ENCODE measurements around the gene COQ8B. TPM values are rescaled to one million over a fixed set of nuclear protein-coding genes. Genes with fewer than 3 reads are reported as not detected.
A peak's percentile ranks its signal among the peaks of the same experiment; 100 is the strongest.

COQ8B gene
- total RNA-seq, 1 donor from 2014 or later: 26.0 TPM

DNA sequence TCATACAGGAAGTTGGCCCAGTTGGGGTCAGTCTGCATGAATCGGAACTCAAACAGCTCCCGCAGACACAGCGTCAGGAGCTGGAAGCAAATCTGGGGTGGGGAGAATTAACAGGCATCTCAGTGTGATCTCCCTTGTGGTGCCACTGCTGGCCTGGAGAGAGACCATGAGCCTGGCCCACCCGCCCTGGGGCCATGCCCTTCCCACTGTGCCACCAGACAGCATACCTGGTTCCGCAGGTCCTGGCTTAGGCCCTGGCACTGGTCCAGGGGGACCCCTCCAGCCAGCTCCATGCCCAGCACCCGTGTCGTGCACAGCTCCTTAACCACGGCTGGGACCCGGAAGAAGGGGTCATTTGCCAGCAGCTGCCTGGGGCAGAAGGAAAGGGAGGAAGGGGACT, 16.6 kb downstream of the COQ8B start:
- no peak for FAIRE-seq

DNA sequence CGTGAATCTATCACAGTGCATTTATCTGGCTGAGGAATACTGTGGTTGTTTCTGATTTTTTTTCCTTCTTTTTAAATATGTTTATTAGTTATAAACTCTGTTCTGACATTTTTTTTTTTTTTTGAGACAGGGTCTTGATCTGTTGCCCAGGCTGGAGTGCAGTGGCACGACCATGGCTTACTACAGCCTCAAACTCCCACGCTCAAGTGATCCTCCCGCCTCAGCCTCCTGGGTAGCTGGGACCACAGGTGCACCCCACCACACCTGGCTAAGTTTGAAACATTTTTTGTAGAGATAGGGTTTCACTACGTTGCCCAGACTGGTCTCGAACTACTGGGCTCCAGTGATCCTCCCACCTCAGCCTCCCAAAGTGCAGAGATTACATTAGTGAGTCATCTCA, 19.7 kb downstream of the COQ8B start:
- H3K4me1 Mint-ChIP-seq (ENCODE audit: low read depth, unreplicated experiment): peaks cover 3% of the 10 kb centered on the region
- Histone ChIP-seq H3K79me2 (ENCODE audit: insufficient read depth, low read length) (no peaks in the 10 kb centered on the region), H3K27me3 (ENCODE audit: insufficient read depth, low read length) (no peaks in the 10 kb centered on the region), H4K20me1 (ENCODE audit: insufficient read depth, low read length) (no peaks in the 10 kb centered on the region), H3K36me3 (ENCODE audit: insufficient read depth, low read length) (peaks cover 2% of the 10 kb centered on the region), H3K4me3 (ENCODE audit: insufficient read depth, low read depth, low read length) (no peak overlapping the region), H2AFZ (ENCODE audit: low read depth, low read length) (no peak overlapping the region), H3K9ac (ENCODE audit: low read length) (no peak overlapping the region), H3K27ac (ENCODE audit: low read depth, low read length) (no peak overlapping the region), H3K9me3 (ENCODE audit: insufficient read depth, low read depth, low read length) (no peaks in the 10 kb centered on the region), H3K4me1 (ENCODE audit: insufficient read depth, low read length) (no peaks in the 10 kb centered on the region), H3K4me2 (ENCODE audit: low read length) (no peak overlapping the region)
- no peak for TF ChIP-seq EZH2 (IDR thresholded peaks at IDR 0.05; ENCODE audit: insufficient read depth, low read length)
- TF ChIP-seq, protein P1, sequence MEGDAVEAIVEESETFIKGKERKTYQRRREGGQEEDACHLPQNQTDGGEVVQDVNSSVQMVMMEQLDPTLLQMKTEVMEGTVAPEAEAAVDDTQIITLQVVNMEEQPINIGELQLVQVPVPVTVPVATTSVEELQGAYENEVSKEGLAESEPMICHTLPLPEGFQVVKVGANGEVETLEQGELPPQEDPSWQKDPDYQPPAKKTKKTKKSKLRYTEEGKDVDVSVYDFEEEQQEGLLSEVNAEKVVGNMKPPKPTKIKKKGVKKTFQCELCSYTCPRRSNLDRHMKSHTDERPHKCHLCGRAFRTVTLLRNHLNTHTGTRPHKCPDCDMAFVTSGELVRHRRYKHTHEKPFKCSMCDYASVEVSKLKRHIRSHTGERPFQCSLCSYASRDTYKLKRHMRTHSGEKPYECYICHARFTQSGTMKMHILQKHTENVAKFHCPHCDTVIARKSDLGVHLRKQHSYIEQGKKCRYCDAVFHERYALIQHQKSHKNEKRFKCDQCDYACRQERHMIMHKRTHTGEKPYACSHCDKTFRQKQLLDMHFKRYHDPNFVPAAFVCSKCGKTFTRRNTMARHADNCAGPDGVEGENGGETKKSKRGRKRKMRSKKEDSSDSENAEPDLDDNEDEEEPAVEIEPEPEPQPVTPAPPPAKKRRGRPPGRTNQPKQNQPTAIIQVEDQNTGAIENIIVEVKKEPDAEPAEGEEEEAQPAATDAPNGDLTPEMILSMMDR (IDR thresholded peaks at IDR 0.05; ENCODE audit: insufficient read depth, low read depth, low read length): no peak
- no peaks in the 10 kb centered on the region for H3K27me3 Mint-ChIP-seq (ENCODE audit: low read depth, unreplicated experiment)
- peaks cover 16% of the 10 kb centered on the region for H3K36me3 Mint-ChIP-seq (ENCODE audit: low read depth, unreplicated experiment)
- FAIRE-seq: no peak
- H3K4me3 Mint-ChIP-seq (ENCODE audit: unreplicated experiment): no peak overlapping the region
- no peaks in the 10 kb centered on the region for H3K9me3 Mint-ChIP-seq (ENCODE audit: unreplicated experiment)
- DNase-seq (ENCODE audit: low read depth): no peak
- no peak overlapping the region for H3K27ac Mint-ChIP-seq (ENCODE audit: unreplicated experiment)

More for the DNA sequence above, 16.6 kb downstream of the COQ8B start:
- peaks cover 2% of the 10 kb centered on the region for H3K36me3 ChIP-seq (ENCODE audit: insufficient read depth, low read length)
- H3K9me3 Mint-ChIP-seq (ENCODE audit: unreplicated experiment): peaks cover 1% of the 10 kb centered on the region
- H2AFZ ChIP-seq (ENCODE audit: low read depth, low read length): no peak overlapping the region
- no peak overlapping the region for H3K4me2 ChIP-seq (ENCODE audit: low read length)
- no peak overlapping the region for H3K9ac ChIP-seq (ENCODE audit: low read length)
- H3K4me3 ChIP-seq (ENCODE audit: insufficient read depth, low read depth, low read length): no peak overlapping the region
- DNase-seq (ENCODE audit: low read depth): no peak
- no peaks in the 10 kb centered on the region for H3K27me3 ChIP-seq (ENCODE audit: insufficient read depth, low read length)
- H3K36me3 Mint-ChIP-seq (ENCODE audit: low read depth, unreplicated experiment): peaks cover 11% of the 10 kb centered on the region
- H3K27ac Mint-ChIP-seq (ENCODE audit: unreplicated experiment): no peak overlapping the region
- H3K27me3 Mint-ChIP-seq (ENCODE audit: low read depth, unreplicated experiment): no peaks in the 10 kb centered on the region
- no peaks in the 10 kb centered on the region for H3K9me3 ChIP-seq (ENCODE audit: insufficient read depth, low read depth, low read length)
- no peaks in the 10 kb centered on the region for H3K79me2 ChIP-seq (ENCODE audit: insufficient read depth, low read length)
- no peak overlapping the region for H3K4me3 Mint-ChIP-seq (ENCODE audit: unreplicated experiment)
- no peaks in the 10 kb centered on the region for H4K20me1 ChIP-seq (ENCODE audit: insufficient read depth, low read length)
- TF ChIP-seq, protein P1 (IDR thresholded peaks at IDR 0.05; ENCODE audit: insufficient read depth, low read depth, low read length): no peak
- no peak for TF ChIP-seq EZH2 (IDR thresholded peaks at IDR 0.05; ENCODE audit: insufficient read depth, low read length)
- no peaks in the 10 kb centered on the region for H3K4me1 ChIP-seq (ENCODE audit: insufficient read depth, low read length)
- H3K27ac ChIP-seq (ENCODE audit: low read depth, low read length): no peak overlapping the region
- peaks cover 7% of the 10 kb centered on the region for H3K4me1 Mint-ChIP-seq (ENCODE audit: low read depth, unreplicated experiment)

DNA sequence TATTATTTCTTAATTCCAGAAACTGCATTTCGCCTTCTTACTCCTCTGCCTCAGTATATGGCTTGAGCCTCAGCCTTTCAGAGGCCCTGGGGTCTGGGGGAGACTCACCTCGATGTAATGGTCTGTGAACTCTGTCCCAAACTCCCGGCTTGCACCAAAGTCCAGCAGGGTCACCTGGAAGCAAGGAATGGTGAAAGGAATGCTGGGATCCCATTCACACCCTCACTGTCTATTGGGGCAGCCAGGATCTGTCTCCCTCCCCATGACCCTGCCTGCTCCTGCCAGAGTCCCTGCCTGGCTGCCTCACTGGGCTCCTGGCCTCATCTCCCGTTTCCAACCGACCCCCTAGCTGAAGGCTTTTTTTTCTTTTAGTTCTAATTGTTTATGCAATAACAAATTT, 20.8 kb downstream of the COQ8B start:
- Histone ChIP-seq H3K9ac (ENCODE audit: low read length) (no peak overlapping the region), H3K79me2 (ENCODE audit: insufficient read depth, low read length) (no peaks in the 10 kb centered on the region), H3K36me3 (ENCODE audit: insufficient read depth, low read length) (no peaks in the 10 kb centered on the region), H2AFZ (ENCODE audit: low read depth, low read length) (no peak overlapping the region), H3K9me3 (ENCODE audit: insufficient read depth, low read depth, low read length) (no peaks in the 10 kb centered on the region), H3K27me3 (ENCODE audit: insufficient read depth, low read length) (no peaks in the 10 kb centered on the region), H3K4me1 (ENCODE audit: insufficient read depth, low read length) (peaks cover 10% of the 10 kb centered on the region), H3K27ac (ENCODE audit: low read depth, low read length) (no peak overlapping the region), H4K20me1 (ENCODE audit: insufficient read depth, low read length) (no peaks in the 10 kb centered on the region), H3K4me3 (ENCODE audit: insufficient read depth, low read depth, low read length) (no peak overlapping the region), H3K4me2 (ENCODE audit: low read length) (no peak overlapping the region)
- no peaks in the 10 kb centered on the region for H3K27me3 Mint-ChIP-seq (ENCODE audit: low read depth, unreplicated experiment)
- no peaks in the 10 kb centered on the region for H3K9me3 Mint-ChIP-seq (ENCODE audit: unreplicated experiment)
- no peak for DNase-seq (ENCODE audit: low read depth)
- peak overlapping the region; percentile 20 for H3K4me3 Mint-ChIP-seq (ENCODE audit: unreplicated experiment)
- no peak for TF ChIP-seq EZH2 (IDR thresholded peaks at IDR 0.05; ENCODE audit: insufficient read depth, low read length)
- TF ChIP-seq, protein P1 (IDR thresholded peaks at IDR 0.05; ENCODE audit: insufficient read depth, low read depth, low read length): no peak
- no peak overlapping the region for H3K27ac Mint-ChIP-seq (ENCODE audit: unreplicated experiment)
- H3K36me3 Mint-ChIP-seq (ENCODE audit: low read depth, unreplicated experiment): peaks cover 15% of the 10 kb centered on the region
- no peak for FAIRE-seq
- H3K4me1 Mint-ChIP-seq (ENCODE audit: low read depth, unreplicated experiment): peaks cover 3% of the 10 kb centered on the region

Data from astrocyte (in vitro differentiated cells and primary cell).